IMR-90 (cell line): ENCODE results near the gene ZFTA. TPM values are rescaled to one million over a fixed set of nuclear protein-coding genes. Genes with fewer than 3 reads are reported as not detected.
A peak's percentile ranks its signal among the peaks of the same experiment; 100 is the strongest.

Experiments used
- ATAC-seq: fragments of 200-7000 bp; cut with Tn5 transposase; 2 replicates; pipeline ENCODE4 v1.9.1; 2020; ENCODE audit warnings: low read depth, mild to moderate bottlenecking, moderate library complexity
- BruUV-seq: library from RNA; stranded (reverse); fragments of 400-500 nt; replicated peaks from 2 replicates; lab custom pipeline; 2021; lab: Mats Ljungman, UMichigan
- CTCF ChIA-PET: fragments of 300-600 bp; formaldehyde crosslinking; extraction: SDS; loops from one replicate; lab custom pipeline; 2021; ENCODE audit warnings: antibody characterized with exemption; lab: Yijun Ruan, JAX
- POLR2A ChIA-PET: fragments of 300-600 bp; sonication (Branson Sonifier 250); formaldehyde crosslinking; loops from one replicate; lab custom pipeline; 2022; ENCODE audit warnings: antibody characterized with exemption; ENCODE audit not compliant: unreplicated experiment; lab: Charles Lee
- DNase-seq: peaks from one replicate; pipeline ENCODE4 v3.0.0; 2013
- H2AFZ ChIP-seq: replicated peaks from 2 replicates; pipeline ENCODE3; 2013; ENCODE audit warnings: low read length, mild to moderate bottlenecking; ENCODE audit not compliant: poor library complexity
- H2AK5ac ChIP-seq: 2 replicates; pipeline ENCODE4 v1.6.1; 2013; ENCODE audit warnings: low read depth, low read length, inconsistent platforms
- H2AK9ac ChIP-seq: replicated peaks from 2 replicates; pipeline ENCODE3; 2013; ENCODE audit warnings: mild to moderate bottlenecking, low read depth, low read length, moderate library complexity; ENCODE audit not compliant: poor library complexity
- H2BK120ac ChIP-seq: 2 replicates; pipeline ENCODE4 v1.6.1; 2013; ENCODE audit warnings: low read depth, low read length, inconsistent platforms
- H2BK15ac ChIP-seq: 3 replicates; pipeline ENCODE4 v1.6.1; 2013; ENCODE audit warnings: low read depth, low read length, inconsistent platforms
- H2BK20ac ChIP-seq: 2 replicates; pipeline ENCODE4 v1.6.1; 2013; ENCODE audit warnings: low read depth, mild to moderate bottlenecking, inconsistent platforms, low read length, moderate library complexity
- H2BK5ac ChIP-seq: 2 replicates; pipeline ENCODE4 v1.6.1; 2013; ENCODE audit warnings: mild to moderate bottlenecking, low read depth, low read length, inconsistent platforms; ENCODE audit not compliant: poor library complexity, severe bottlenecking
- H3K14ac ChIP-seq: replicated peaks from 2 replicates; pipeline ENCODE4 v1.6.1; 2013; ENCODE audit warnings: low read depth, low read length, inconsistent platforms
- H3K18ac ChIP-seq: 2 replicates; pipeline ENCODE4 v1.6.1; 2013; ENCODE audit warnings: low read depth, low read length, control low read depth
- H3K23ac ChIP-seq: 2 replicates; pipeline ENCODE4 v1.6.1; 2013; ENCODE audit warnings: low read depth, low read length, inconsistent platforms
- H3K27ac ChIP-seq: 2 replicates; pipeline ENCODE4 v1.5.1; 2013; ENCODE audit warnings: mild to moderate bottlenecking, control low read depth, low read length; ENCODE audit not compliant: insufficient read depth
- H3K27me3 ChIP-seq: 2 replicates; pipeline ENCODE4 v1.6.1; 2013; ENCODE audit warnings: low read length; ENCODE audit not compliant: control insufficient read depth, insufficient read depth
- H3K36me3 ChIP-seq: 2 replicates; pipeline ENCODE4 v1.6.1; 2013; ENCODE audit warnings: low read length, mixed read lengths; ENCODE audit not compliant: control insufficient read depth, insufficient read depth
- H3K4ac ChIP-seq: 2 replicates; pipeline ENCODE4 v1.6.1; 2013; ENCODE audit warnings: low read depth, low read length, inconsistent platforms
- H3K4me1 ChIP-seq: 2 replicates; pipeline ENCODE4 v1.6.1; 2013; ENCODE audit warnings: low read length, mixed read lengths; ENCODE audit not compliant: control insufficient read depth, insufficient read depth
- H3K4me2 ChIP-seq: 2 replicates; pipeline ENCODE4 v1.6.1; 2013; ENCODE audit warnings: low read depth, mild to moderate bottlenecking, control low read depth, low read length, moderate library complexity
- H3K4me3 ChIP-seq: 2 replicates; pipeline ENCODE4 v1.5.1; 2013; ENCODE audit warnings: low read depth, mild to moderate bottlenecking, control low read depth, low read length, moderate library complexity; ENCODE audit not compliant: insufficient read depth
- H3K56ac ChIP-seq: 2 replicates; pipeline ENCODE4 v1.6.1; 2013; ENCODE audit warnings: low read length, inconsistent platforms; ENCODE audit not compliant: insufficient read depth; ENCODE audit errors: extremely low read depth
- H3K79me1 ChIP-seq, 2 experiments: 2 replicates each; pipeline ENCODE4 v1.6.1; 2013; ENCODE audit warnings: low read length in 2 of 2, inconsistent platforms in 1 of 2, low read depth in 1 of 2
- H3K9ac ChIP-seq: 2 replicates; pipeline ENCODE4 v1.6.1; 2013; ENCODE audit warnings: low read depth, low read length, control low read depth
- H3K9me1 ChIP-seq: 2 replicates; pipeline ENCODE4 v1.6.1; 2013; ENCODE audit warnings: low read length, inconsistent platforms; ENCODE audit not compliant: insufficient read depth
- H3K9me3 ChIP-seq: 2 replicates; pipeline ENCODE4 v1.6.1; 2013; ENCODE audit warnings: low read length; ENCODE audit not compliant: control insufficient read depth, insufficient read depth
- H4K20me1 ChIP-seq: 2 replicates; pipeline ENCODE4 v1.6.1; 2013; ENCODE audit warnings: low read length, inconsistent platforms; ENCODE audit not compliant: insufficient read depth
- H4K5ac ChIP-seq: 2 replicates; pipeline ENCODE4 v1.6.1; 2013; ENCODE audit warnings: mild to moderate bottlenecking, low read depth, low read length, control low read depth
- H4K8ac ChIP-seq, 2 experiments: 2 replicates each; pipeline ENCODE4 v1.6.1; 2013; ENCODE audit warnings: low read depth in 2 of 2, low read length in 2 of 2, control low read depth in 1 of 2, inconsistent platforms in 1 of 2
- H4K91ac ChIP-seq: 2 replicates; pipeline ENCODE4 v1.6.1; 2013; ENCODE audit warnings: low read depth, low read length, inconsistent platforms; ENCODE audit not compliant: insufficient read depth
- CEBPB ChIP-seq: IDR thresholded peaks from 2 replicates; pipeline ENCODE4 v1.6.1; 2012; ENCODE audit warnings: low read depth, low read length, improper control_type of control experiment
- WGBS, 2 experiments: methylation state at CpG; one replicate each; pipeline versions ENCODE4 v1.1.5 to v1.1.7; 2013; ENCODE audit warnings: missing lambda C conversion rate in 2 of 2; ENCODE audit not compliant: insufficient read length in 1 of 2; ENCODE audit errors: extremely low coverage in 2 of 2; 5-methylcytosine and 5-hydroxymethylcytosine counted together
- dilution Hi-C: fragments of 300-500 bp; cut with HindIII; formaldehyde crosslinking; loops from one replicate; pipeline ENCODE4 v1.14.3; 2018; ENCODE audit warnings: low sequenced_read_pairs; ENCODE audit not compliant: unreplicated experiment
- in situ Hi-C: fragments of 300-500 bp; cut with MboI; formaldehyde crosslinking; loops from 3 replicates; pipeline ENCODE4 v1.14.3; 2019; ENCODE audit warnings: low sequenced_read_pairs, inconsistent platforms, mixed read lengths
- intact Hi-C: fragments of 100-400 bp; cut with micrococcal nuclease; formaldehyde crosslinking; loops from 2 replicates; pipeline ENCODE4 v1.10.0; 2022
- polyA plus RNA-seq, 3 experiments: library from polyadenylated mRNA; depleted of rRNA; stranded (reverse); fragments of >200 nt; gene quantifications; 2 replicates each; pipeline ENCODE4 v1.2.3, GENCODE V29; 2012; ENCODE audit warnings: low replicate concordance in 1 of 3
- total RNA-seq: library from RNA; depleted of rRNA; stranded (reverse); fragments of >200 nt; gene quantifications from 2 replicates; pipeline ENCODE4 v1.2.3, GENCODE V29; 2012
- TF ChIP-seq, protein P1 (sequence below): fragments of 150-350 bp; IDR thresholded peaks from 2 replicates; pipeline ENCODE4 v1.6.1; 2016; ENCODE audit warnings: low read depth, mild to moderate bottlenecking, low read length, moderate library complexity, borderline replicate concordance

Gene ZFTA
- total and polyA plus RNA-seq, 2 of the 4 experiments (the other 2 are of a cell fraction): 5.4 to 8.1 TPM

DNA sequence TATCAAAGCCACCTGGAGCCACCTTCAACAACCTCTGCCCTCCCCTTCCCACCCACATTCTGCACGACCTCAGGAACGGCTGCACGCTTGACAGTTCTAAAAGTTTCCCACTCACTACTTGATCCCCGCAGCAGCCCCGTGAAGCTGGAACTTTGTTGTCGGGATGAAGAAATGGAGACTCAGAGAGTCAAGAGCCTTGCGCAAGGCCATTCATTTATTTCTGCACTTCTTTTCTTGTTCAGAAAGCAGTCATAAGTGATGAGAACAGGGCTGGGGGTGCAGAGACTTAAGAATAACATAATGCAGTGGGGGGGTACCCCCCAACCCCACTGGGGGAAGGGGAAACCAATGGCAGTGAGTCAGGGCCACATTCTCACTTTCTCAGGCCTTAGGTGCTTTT lies 2.2 kb upstream of the ZFTA start:
- no peak overlapping the region for H3K4ac ChIP-seq
- intact Hi-C loops: loop anchor here (2.0 kb wide), 1 partner anchor 64 kb away; no protein-coding TSS in a partner anchor
- no peak overlapping the region for H3K18ac ChIP-seq
- DNase-seq (no peak), ATAC-seq (no peak)
- H3K56ac ChIP-seq: no peak overlapping the region
- no peak overlapping the region for H3K14ac ChIP-seq
- peaks cover 7% of the 10 kb centered on the region for H3K9me1 ChIP-seq
- no peak overlapping the region for H2BK120ac ChIP-seq
- H4K5ac ChIP-seq: no peak overlapping the region
- H3K36me3 ChIP-seq: peaks cover 3% of the 10 kb centered on the region; the same call in 1 of the 2 replicates
- WGBS, 2 experiments: no CpG with 5 or more reads among the region's 7 CpGs
- H3K9me3 ChIP-seq: no peaks in the 10 kb centered on the region
- H3K27ac ChIP-seq: no peak overlapping the region
- no peak overlapping the region for H2BK15ac ChIP-seq
- H3K4me3 ChIP-seq: no peak overlapping the region
- no peak overlapping the region for H2AK5ac ChIP-seq
- peak overlapping the region; percentile 26 for H2AFZ ChIP-seq
- ChIA-PET CTCF (no interaction called here), POLR2A (no interaction called here)
- peaks cover 20% of the 10 kb centered on the region for H4K20me1 ChIP-seq
- H3K27me3 ChIP-seq: no peaks in the 10 kb centered on the region; the same call in 1 of the 2 replicates
- no TSS peak for BruUV-seq
- in situ Hi-C loops: no loop called here
- H3K79me1 ChIP-seq: peaks cover 5 to 22% of the 10 kb centered on the region in 2 experiments
- peak; percentile 78 for TF ChIP-seq CEBPB
- TF ChIP-seq, protein P1, sequence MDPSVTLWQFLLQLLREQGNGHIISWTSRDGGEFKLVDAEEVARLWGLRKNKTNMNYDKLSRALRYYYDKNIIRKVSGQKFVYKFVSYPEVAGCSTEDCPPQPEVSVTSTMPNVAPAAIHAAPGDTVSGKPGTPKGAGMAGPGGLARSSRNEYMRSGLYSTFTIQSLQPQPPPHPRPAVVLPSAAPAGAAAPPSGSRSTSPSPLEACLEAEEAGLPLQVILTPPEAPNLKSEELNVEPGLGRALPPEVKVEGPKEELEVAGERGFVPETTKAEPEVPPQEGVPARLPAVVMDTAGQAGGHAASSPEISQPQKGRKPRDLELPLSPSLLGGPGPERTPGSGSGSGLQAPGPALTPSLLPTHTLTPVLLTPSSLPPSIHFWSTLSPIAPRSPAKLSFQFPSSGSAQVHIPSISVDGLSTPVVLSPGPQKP: no peak
- H3K4me1 ChIP-seq: peaks cover 12% of the 10 kb centered on the region
- peak overlapping the region; percentile 66 for H2AK9ac ChIP-seq
- no peak overlapping the region for H3K23ac ChIP-seq
- H3K4me2 ChIP-seq: no peak overlapping the region
- H4K91ac ChIP-seq: no peak overlapping the region
- H2BK5ac ChIP-seq: no peak overlapping the region
- H2BK20ac ChIP-seq: no peak overlapping the region
- H4K8ac ChIP-seq: no peak overlapping the region
- H3K9ac ChIP-seq: no peak overlapping the region
- dilution Hi-C loops: no loop called here
